Astrocyte of the spinal cord (primary cell): Measurements from ENCODE around the gene SPIB.

ENCODE experiments used
- DNase-seq: peaks from one replicate; pipeline ENCODE4 v3.0.0; 2011; ENCODE audit warnings: low read depth, low spot score
- H3K4me3 ChIP-seq: 2 replicates; pipeline ENCODE4 v1.5.1; 2011; ENCODE audit warnings: low read depth, mild to moderate bottlenecking, low read length, moderate library complexity
- CTCF ChIP-seq: IDR thresholded peaks from 2 replicates; pipeline ENCODE4 v1.5.1; 2012; ENCODE audit warnings: low read depth, mild to moderate bottlenecking, low read length, inconsistent platforms
- in situ Hi-C: cut with HindIII; loops from 2 replicates; pipeline ENCODE4 v1.10.0; 2017; ENCODE audit warnings: low sequenced_read_pairs

SPIB gene

GRCh38 chr19:50477751-50478515 is 59.2 kb downstream of the SPIB start:
- DNase-seq, result no peak
- in situ Hi-C loops, result no loop called here
- TF ChIP-seq CTCF, result no peak
- no peak overlapping the region for H3K4me3 ChIP-seq

- in situ Hi-C loops, result no loop called here
- DNase-seq, result peak; percentile 32
- H3K4me3 ChIP-seq, result no peak overlapping the region
- peak; percentile 78 for TF ChIP-seq CTCF
These were observed 60.4 kb downstream of the SPIB start for GRCh38 chr19:50478901-50479715.

- no peak for TF ChIP-seq CTCF
- in situ Hi-C loops, result no loop called here
- H3K4me3 ChIP-seq, result no peak overlapping the region
- DNase-seq, result no peak
These were observed 61.1 kb downstream of the SPIB start for GRCh38 chr19:50479761-50480251.

GRCh38 chr19:50480281-50481111 is 61.8 kb downstream of the SPIB start:
- no peak for DNase-seq
- H3K4me3 ChIP-seq, result no peak overlapping the region
- in situ Hi-C loops, result no loop called here
- no peak for TF ChIP-seq CTCF
